Keratinocyte (primary cell): Measurements from ENCODE around the gene EME1.
"Not testable (repeated sequence)": the region's sequence is repeated elsewhere in the genome, so short reads cannot be mapped to it uniquely, and the experiment has no call there.

Source experiments
- CTCF ChIP-seq, 3 experiments: IDR thresholded peaks in 1 of 3; conservative IDR thresholded peaks in 1 of 3; optimal IDR thresholded peaks in 1 of 3; 2 replicates in 2 of 3; 3 replicates in 1 of 3; pipeline versions ENCODE3 to v1.5.1; 2011; ENCODE audit warnings: low read length in 3 of 3, mild to moderate bottlenecking in 3 of 3, moderate library complexity in 2 of 3, control low read depth in 1 of 3, inconsistent platforms in 1 of 3; ENCODE audit not compliant: insufficient read depth in 2 of 3; ENCODE audit errors: extremely low read depth in 1 of 3
- EZH2 ChIP-seq: IDR thresholded peaks from one replicate; pipeline ENCODE4 v1.6.1; 2012; ENCODE audit warnings: inconsistent platforms, mild to moderate bottlenecking, low read length, moderate library complexity

GRCh38 chr17:50419577-50419976 is 46.5 kb downstream of the EME1 start:
- not testable (repeated sequence) for TF ChIP-seq CTCF (optimal IDR thresholded peaks at IDR 0.05 in 1 of 3, IDR thresholded peaks at IDR 0.05 in 1 of 3, conservative IDR thresholded peaks at IDR 0.05 in 1 of 3; ENCODE audit: extremely low read depth in 1 of 3, insufficient read depth in 2 of 3, low read length in 3 of 3); EZH2
